HepG2 (cell line): Measurements from ENCODE around the gene LHPP. TPM values are rescaled to one million over a fixed set of nuclear protein-coding genes. Genes with fewer than 3 reads are reported as not detected.

Source experiments
- CEBPZ ChIP-seq: IDR thresholded peaks from 2 replicates; pipeline ENCODE4 v1.6.1; 2012; ENCODE audit warnings: low read length, improper control_type of control experiment
- GFI1 ChIP-seq: sonication (generic); formaldehyde crosslinking; IDR thresholded peaks from 2 replicates; pipeline ENCODE4 v1.5.0; 2020; ENCODE audit warnings: missing genetic modification reagents, mild to moderate bottlenecking, borderline replicate concordance
- HNF1A ChIP-seq, 2 experiments: sonication (generic) in 1 of 2; formaldehyde crosslinking in 1 of 2; IDR thresholded peaks; 2 replicates each; pipeline versions ENCODE4 v1.4.0 to v1.6.1; 2016 to 2020; ENCODE audit warnings: borderline replicate concordance in 1 of 2, low read depth in 1 of 2, mild to moderate bottlenecking in 1 of 2, missing genetic modification reagents in 1 of 2
- RXRB ChIP-seq: IDR thresholded peaks from 2 replicates; pipeline ENCODE4 v1.6.1; 2016; ENCODE audit warnings: borderline replicate concordance, missing genetic modification reagents, missing compliant biosample characterization
- SMARCC2 ChIP-seq: fragments of 450-650 bp; IDR thresholded peaks from 2 replicates; pipeline ENCODE4 v1.6.1; 2017; ENCODE audit warnings: antibody characterized with exemption, mild to moderate bottlenecking
- SP5 ChIP-seq: IDR thresholded peaks from 2 replicates; pipeline ENCODE4 v1.6.1; 2016; ENCODE audit warnings: low read depth, borderline replicate concordance
- TCF7 ChIP-seq: sonication (generic); IDR thresholded peaks from 2 replicates; pipeline ENCODE4 v1.6.1; 2016; ENCODE audit warnings: antibody characterized with exemption, low read depth
- TEAD3 ChIP-seq: optimal IDR thresholded peaks from 2 replicates; pipeline ENCODE3; 2016; ENCODE audit warnings: borderline replicate concordance
- ZFP91 ChIP-seq: sonication (generic); formaldehyde crosslinking; IDR thresholded peaks from 2 replicates; pipeline ENCODE4 v1.9.0; 2022; ENCODE audit warnings: missing genetic modification reagents, mild to moderate bottlenecking, borderline replicate concordance
- ZFX ChIP-seq: sonication (generic); formaldehyde crosslinking; IDR thresholded peaks from 2 replicates; pipeline ENCODE4 v1.4.0; 2020; ENCODE audit warnings: mild to moderate bottlenecking, low read depth, missing genetic modification reagents, moderate library complexity
- ZNF574 ChIP-seq: sonication (generic); formaldehyde crosslinking; IDR thresholded peaks from 2 replicates; pipeline ENCODE4 v1.4.0; 2020; ENCODE audit warnings: missing genetic modification reagents
- polyA plus RNA-seq, 8 experiments: library from polyadenylated mRNA; depleted of rRNA in 3 of 8; stranded (reverse) in 7 of 8; unstranded in 1 of 8; fragments of >200 nt; fragmentation: Illumina TruSeq in 4 of 8; extraction: Trizol in 4 of 8; gene quantifications; 2 replicates each; pipeline versions ENCODE4 v1.2.1 to v1.2.3, GENCODE V29; 2011 to 2016; ENCODE audit warnings: low read depth in 4 of 8, missing spikeins in 1 of 8, mixed read lengths in 1 of 8; ENCODE audit not compliant: insufficient read depth in 1 of 8
- total RNA-seq, 5 experiments: library from RNA; depleted of rRNA; stranded (reverse); fragments of >200 nt; fragmentation: Illumina TruSeq; extraction: Trizol; gene quantifications; 2 replicates each; pipeline ENCODE4 v1.2.3, GENCODE V29; 2016; ENCODE audit warnings: low read depth in 1 of 5

Gene LHPP
- total and polyA plus RNA-seq, 2 of the 13 experiments (the other 11 are each of a cell fraction or from before 2014, with no cell fraction given), result 5.2 to 13.1 TPM

- no peak for TF ChIP-seq ZNF574 (CRISPR knock-in tag)
- TF ChIP-seq ZFX (CRISPR knock-in tag), result no peak
- TF ChIP-seq TCF7, result peak; percentile 11; the same call in 1 of the 2 replicates
- TF ChIP-seq TEAD3 (CRISPR knock-in tag), result no peak
- no peak for TF ChIP-seq ZFP91 (CRISPR knock-in tag)
- peak; percentile 26; the same call in 1 of the 2 replicates for TF ChIP-seq HNF1A (IDR thresholded peaks at IDR 0.05; ENCODE audit: low read depth)
- TF ChIP-seq HNF1A (CRISPR knock-in tag; IDR thresholded peaks at IDR 0.05; ENCODE audit: borderline replicate concordance), result no peak
- no peak for TF ChIP-seq SMARCC2
- no peak for TF ChIP-seq SP5
- peak; percentile 45; the same call in 1 of the 2 replicates for TF ChIP-seq GFI1 (CRISPR knock-in tag)
- no peak for TF ChIP-seq CEBPZ
- no peak for TF ChIP-seq RXRB
Measured at GRCh38 chr10:124425227-124425962, 36.2 kb upstream of the LHPP start (continued).
